ENCODE results near the gene KRT6B. TPM values are rescaled to one million over a fixed set of nuclear protein-coding genes. Genes with fewer than 3 reads are reported as not detected.
"Not testable (repeated sequence)": the region's sequence is repeated elsewhere in the genome, so short reads cannot be mapped to it uniquely, and the experiment has no call there.

KRT6B gene
- polyA plus RNA-seq, 1 donor (not counting 4 experiments of a cell fraction or from before 2014, with no cell fraction given) = 2,016 TPM

- Histone ChIP-seq H3K27ac (ENCODE audit: control insufficient read depth, insufficient read depth, low read length) (peak overlapping the region; percentile 4), H3K4me2 (ENCODE audit: control insufficient read depth, extremely low read depth, insufficient read depth, low read depth, low read length) (no peak overlapping the region), H3K9me1 (ENCODE audit: control insufficient read depth, extremely low read depth, insufficient read depth, low read length) (no peaks in the 10 kb centered on the region), H2AFZ (ENCODE audit: control insufficient read depth, low read length) (no peak overlapping the region), H3K4me3 (ENCODE audit: control insufficient read depth in 2 of 3, extremely low read depth in 1 of 3, insufficient read depth in 2 of 3, low read depth in 1 of 3, low read length in 3 of 3) (no peak overlapping the region), H4K20me1 (ENCODE audit: control insufficient read depth, extremely low read depth, insufficient read depth, low read length) (no peaks in the 10 kb centered on the region), H3K4me1 (ENCODE audit: control insufficient read depth, extremely low read depth, insufficient read depth, low read length) (peaks cover 38% of the 10 kb centered on the region), H3K36me3 (ENCODE audit: control insufficient read depth in 2 of 2, extremely low read depth in 1 of 2, insufficient read depth in 2 of 2, low read length in 2 of 2) (no peaks in the 10 kb centered on the region), H3K9ac (ENCODE audit: control insufficient read depth, extremely low read depth, insufficient read depth, low read length) (no peak overlapping the region), H3K79me2 (ENCODE audit: control insufficient read depth, insufficient read depth, low read length) (no peaks in the 10 kb centered on the region), H3K27me3 (ENCODE audit: control insufficient read depth, extremely low read depth, insufficient read depth, low read length) (no peaks in the 10 kb centered on the region), H3K9me3 (ENCODE audit: control insufficient read depth, low read depth, low read length) (no peaks in the 10 kb centered on the region)
- FAIRE-seq (peak; percentile 41), DNase-seq (ENCODE audit: low read depth, low spot score) (no peak)
- TF ChIP-seq EZH2 (IDR thresholded peaks at IDR 0.05; ENCODE audit: low read length) = no peak
- TF ChIP-seq, protein P1, sequence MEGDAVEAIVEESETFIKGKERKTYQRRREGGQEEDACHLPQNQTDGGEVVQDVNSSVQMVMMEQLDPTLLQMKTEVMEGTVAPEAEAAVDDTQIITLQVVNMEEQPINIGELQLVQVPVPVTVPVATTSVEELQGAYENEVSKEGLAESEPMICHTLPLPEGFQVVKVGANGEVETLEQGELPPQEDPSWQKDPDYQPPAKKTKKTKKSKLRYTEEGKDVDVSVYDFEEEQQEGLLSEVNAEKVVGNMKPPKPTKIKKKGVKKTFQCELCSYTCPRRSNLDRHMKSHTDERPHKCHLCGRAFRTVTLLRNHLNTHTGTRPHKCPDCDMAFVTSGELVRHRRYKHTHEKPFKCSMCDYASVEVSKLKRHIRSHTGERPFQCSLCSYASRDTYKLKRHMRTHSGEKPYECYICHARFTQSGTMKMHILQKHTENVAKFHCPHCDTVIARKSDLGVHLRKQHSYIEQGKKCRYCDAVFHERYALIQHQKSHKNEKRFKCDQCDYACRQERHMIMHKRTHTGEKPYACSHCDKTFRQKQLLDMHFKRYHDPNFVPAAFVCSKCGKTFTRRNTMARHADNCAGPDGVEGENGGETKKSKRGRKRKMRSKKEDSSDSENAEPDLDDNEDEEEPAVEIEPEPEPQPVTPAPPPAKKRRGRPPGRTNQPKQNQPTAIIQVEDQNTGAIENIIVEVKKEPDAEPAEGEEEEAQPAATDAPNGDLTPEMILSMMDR (optimal IDR thresholded peaks at IDR 0.05 in 1 of 3, IDR thresholded peaks at IDR 0.05 in 1 of 3, conservative IDR thresholded peaks at IDR 0.05 in 1 of 3; ENCODE audit: extremely low read depth in 1 of 3, insufficient read depth in 2 of 3, low read length in 3 of 3) = no peak
- dilution Hi-C loops (cut with MboI; ENCODE audit: extremely low pct_ligation_motif_present, low sequenced_read_pairs) = no loop called here
These were observed 2.7 kb upstream of the KRT6B start for GRCh38 chr12:52454411-52455201.

DNA sequence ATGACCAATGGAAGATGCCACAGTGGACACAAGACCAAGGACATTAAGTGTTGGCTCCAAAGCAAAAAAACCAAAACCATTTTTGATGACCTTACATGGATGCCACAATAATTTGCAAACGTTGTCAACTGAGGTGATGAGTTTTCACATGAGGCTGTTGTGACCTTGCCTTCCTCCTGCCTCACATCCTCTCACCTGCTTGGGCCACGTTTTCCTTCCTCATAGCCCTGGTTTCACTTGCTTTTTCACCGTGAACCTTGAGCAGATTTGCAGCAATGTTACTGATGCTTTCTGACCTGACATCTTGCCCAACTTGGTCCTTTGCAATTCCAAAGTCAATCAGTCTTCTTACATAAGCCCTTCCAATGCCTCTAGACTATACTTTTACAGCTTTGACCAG lies 3.7 kb downstream of the KRT6B start:
- FAIRE-seq = no peak
- no peak overlapping the region for H2AFZ ChIP-seq (ENCODE audit: control insufficient read depth, low read length)
- H3K79me2 ChIP-seq (ENCODE audit: control insufficient read depth, insufficient read depth, low read length) = no peaks in the 10 kb centered on the region
- peaks cover 4 to 12% of the 10 kb centered on the region in 2 experiments for H3K36me3 ChIP-seq (ENCODE audit: control insufficient read depth in 2 of 2, extremely low read depth in 1 of 2, insufficient read depth in 2 of 2, low read length in 2 of 2)
- H3K9ac ChIP-seq (ENCODE audit: control insufficient read depth, extremely low read depth, insufficient read depth, low read length) = no peak overlapping the region
- H3K9me1 ChIP-seq (ENCODE audit: control insufficient read depth, extremely low read depth, insufficient read depth, low read length) = no peaks in the 10 kb centered on the region
- TF ChIP-seq, protein P1 (optimal IDR thresholded peaks at IDR 0.05 in 1 of 3, IDR thresholded peaks at IDR 0.05 in 1 of 3, conservative IDR thresholded peaks at IDR 0.05 in 1 of 3; ENCODE audit: extremely low read depth in 1 of 3, insufficient read depth in 2 of 3, low read length in 3 of 3) = no peak
- TF ChIP-seq EZH2 (IDR thresholded peaks at IDR 0.05; ENCODE audit: low read length) = no peak
- H4K20me1 ChIP-seq (ENCODE audit: control insufficient read depth, extremely low read depth, insufficient read depth, low read length) = no peaks in the 10 kb centered on the region
- no peak overlapping the region for H3K27ac ChIP-seq (ENCODE audit: control insufficient read depth, insufficient read depth, low read length)
- H3K4me1 ChIP-seq (ENCODE audit: control insufficient read depth, extremely low read depth, insufficient read depth, low read length) = peaks cover 18% of the 10 kb centered on the region
- H3K4me3 ChIP-seq (ENCODE audit: control insufficient read depth in 2 of 3, extremely low read depth in 1 of 3, insufficient read depth in 2 of 3, low read depth in 1 of 3, low read length in 3 of 3) = no peak overlapping the region
- H3K9me3 ChIP-seq (ENCODE audit: control insufficient read depth, low read depth, low read length) = no peaks in the 10 kb centered on the region
- dilution Hi-C loops (cut with MboI; ENCODE audit: extremely low pct_ligation_motif_present, low sequenced_read_pairs) = no loop called here
- no peak for DNase-seq (ENCODE audit: low read depth, low spot score)
- H3K27me3 ChIP-seq (ENCODE audit: control insufficient read depth, extremely low read depth, insufficient read depth, low read length) = no peaks in the 10 kb centered on the region
- H3K4me2 ChIP-seq (ENCODE audit: control insufficient read depth, extremely low read depth, insufficient read depth, low read depth, low read length) = no peak overlapping the region

- H3K9ac ChIP-seq (ENCODE audit: control insufficient read depth, extremely low read depth, insufficient read depth, low read length); H2AFZ ChIP-seq (ENCODE audit: control insufficient read depth, low read length); H3K27ac ChIP-seq (ENCODE audit: control insufficient read depth, insufficient read depth, low read length); H3K4me2 ChIP-seq (ENCODE audit: control insufficient read depth, extremely low read depth, insufficient read depth, low read depth, low read length); DNase-seq (ENCODE audit: low read depth, low spot score); H3K9me3 ChIP-seq (ENCODE audit: control insufficient read depth, low read depth, low read length); H3K27me3 ChIP-seq (ENCODE audit: control insufficient read depth, extremely low read depth, insufficient read depth, low read length); dilution Hi-C loops (cut with MboI; ENCODE audit: extremely low pct_ligation_motif_present, low sequenced_read_pairs); H4K20me1 ChIP-seq (ENCODE audit: control insufficient read depth, extremely low read depth, insufficient read depth, low read length); H3K79me2 ChIP-seq (ENCODE audit: control insufficient read depth, insufficient read depth, low read length); H3K9me1 ChIP-seq (ENCODE audit: control insufficient read depth, extremely low read depth, insufficient read depth, low read length); FAIRE-seq; H3K4me3 ChIP-seq (ENCODE audit: control insufficient read depth in 2 of 3, extremely low read depth in 1 of 3, insufficient read depth in 2 of 3, low read depth in 1 of 3, low read length in 3 of 3): not testable (repeated sequence)
- H3K4me1 ChIP-seq (ENCODE audit: control insufficient read depth, extremely low read depth, insufficient read depth, low read length) = peaks cover 18% of the 10 kb centered on the region
- H3K36me3 ChIP-seq (ENCODE audit: control insufficient read depth in 2 of 2, extremely low read depth in 1 of 2, insufficient read depth in 2 of 2, low read length in 2 of 2) = peaks cover 4 to 12% of the 10 kb centered on the region in 2 experiments
These were observed 4.8 kb downstream of the KRT6B start for GRCh38 chr12:52447196-52447595.

Measured in keratinocyte (primary cell).